Left lung (tissue), 10 donors: Measurements from ENCODE around the gene DHRSX. TPM values are rescaled to one million over a fixed set of nuclear protein-coding genes. Genes with fewer than 3 reads are reported as not detected.
"Not testable (repeated sequence)": the region's sequence is repeated elsewhere in the genome, so short reads cannot be mapped to it uniquely, and the experiment has no call there.

Experiments used
- ATAC-seq: fragments of 200-7000 bp; cut with Tn5 transposase; one replicate; pipeline ENCODE4 v1.9.1; 2020; ENCODE audit warnings: moderate library complexity
- DNase-seq, 4 donors: peaks; one replicate each; pipeline ENCODE4 v3.0.0-alpha.2; 2013 to 2020
- H3K27ac ChIP-seq, 2 donors: fragments of 200-600 bp; sonication (generic) in 1 of 2; one replicate each; pipeline versions ENCODE4 v1.5.0 to v1.8.0; 2020 to 2021
- H3K27me3 ChIP-seq, 2 donors: fragments of 200-600 bp; sonication (generic) in 1 of 2; one replicate each; pipeline versions ENCODE4 v1.5.0 to v1.8.0; 2020 to 2021
- H3K36me3 ChIP-seq, 2 donors: fragments of 200-600 bp; sonication (generic) in 1 of 2; one replicate each; pipeline versions ENCODE4 v1.5.0 to v1.8.0; 2020 to 2021
- H3K4me1 ChIP-seq, 2 donors: fragments of 200-600 bp; one replicate each; pipeline ENCODE4 v1.8.0; 2021
- H3K4me3 ChIP-seq, 2 donors: fragments of 200-600 bp; sonication (generic) in 1 of 2; one replicate each; pipeline versions ENCODE4 v1.5.0 to v1.8.0; 2020 to 2021; ENCODE audit warnings: mild to moderate bottlenecking in 1 of 2
- H3K9me3 ChIP-seq, 2 donors: fragments of 200-600 bp; sonication (generic) in 1 of 2; one replicate each; pipeline versions ENCODE4 v1.5.0 to v1.8.0; 2020 to 2021
- CTCF ChIP-seq, 2 donors: fragments of 200-600 bp; sonication (generic) in 1 of 2; IDR thresholded peaks; one replicate each; pipeline versions ENCODE4 v1.5.0 to v1.8.0; 2021; ENCODE audit warnings: antibody characterized with exemption in 2 of 2
- intact Hi-C, 2 donors: fragments of 100-400 bp; cut with DNase I; formaldehyde crosslinking; loops; one replicate each; pipeline versions ENCODE4 v1.11.2 to v1.14.2; 2022
- polyA plus RNA-seq, 6 donors: library from polyadenylated mRNA; unstranded; fragments of 120-200 nt; gene quantifications; one replicate each; pipeline ENCODE4 v1.2.1, GENCODE V29; 2013; ENCODE audit not compliant: insufficient read length in 6 of 6
- total RNA-seq, 2 donors: library from RNA; stranded (reverse); fragmentation: NEBNext Ultra II Directional; extraction: Animal tissue kit (Norgen Biotek cat#: 25700); gene quantifications; one replicate each; pipeline ENCODE4 v1.2.1, GENCODE V29; 2021
- donor health status: DM: no; HTN: yes; CAD: no.
- donor health status: DM: no; HTN: no; CAD: no.

Gene DHRSX
- total and polyA plus RNA-seq, 8 donors = 20.2 to 31.5 (median 26.8) TPM

GRCh38 chrX:2540426-2540947 lies 39.7 kb upstream of the DHRSX start:
- no peak overlapping the region for H3K27ac ChIP-seq
- H3K9me3 ChIP-seq = no peaks in the 10 kb centered on the region
- no peaks in the 10 kb centered on the region for H3K4me1 ChIP-seq
- no peak overlapping the region for H3K4me3 ChIP-seq
- TF ChIP-seq CTCF (IDR thresholded peaks at IDR 0.05) = no peak
- H3K36me3 ChIP-seq = no peaks in the 10 kb centered on the region
- H3K27me3 ChIP-seq = no peaks in the 10 kb centered on the region
- intact Hi-C loops = no loop called here
- ATAC-seq (no peak), DNase-seq (no peak)

- Histone ChIP-seq H3K4me3 (no peak overlapping the region), H3K27me3 (no peaks in the 10 kb centered on the region), H3K4me1 (no peaks in the 10 kb centered on the region), H3K36me3 (no peaks in the 10 kb centered on the region), H3K27ac (no peak overlapping the region), H3K9me3 (no peaks in the 10 kb centered on the region)
- TF ChIP-seq CTCF (IDR thresholded peaks at IDR 0.05) = no peak
- intact Hi-C loops = no loop called here
- ATAC-seq (no peak), DNase-seq (no peak)
Measured at GRCh38 chrX:2539586-2539985, 38.8 kb upstream of the DHRSX start.

GRCh38 chrX:2538031-2538757 lies 37.4 kb upstream of the DHRSX start:
- H3K9me3 ChIP-seq = no peaks in the 10 kb centered on the region
- no peaks in the 10 kb centered on the region for H3K27me3 ChIP-seq
- no peak overlapping the region for H3K4me3 ChIP-seq
- ATAC-seq (no peak), DNase-seq (no peak)
- intact Hi-C loops = no loop called here
- no peaks in the 10 kb centered on the region for H3K36me3 ChIP-seq
- TF ChIP-seq CTCF (IDR thresholded peaks at IDR 0.05) = no peak
- no peaks in the 10 kb centered on the region for H3K4me1 ChIP-seq
- no peak overlapping the region for H3K27ac ChIP-seq

GRCh38 chrX:2536974-2537373 lies 36.2 kb upstream of the DHRSX start:
- Histone ChIP-seq H3K9me3 (no peaks in the 10 kb centered on the region), H3K4me3 (no peak overlapping the region), H3K4me1 (no peaks in the 10 kb centered on the region), H3K27me3 (no peaks in the 10 kb centered on the region), H3K27ac (no peak overlapping the region), H3K36me3 (no peaks in the 10 kb centered on the region)
- TF ChIP-seq CTCF (IDR thresholded peaks at IDR 0.05) = no peak
- ATAC-seq (no peak), DNase-seq (no peak)
- intact Hi-C loops = no loop called here

- no peak for ATAC-seq
- no peaks in the 10 kb centered on the region for H3K9me3 ChIP-seq
- H3K27me3 ChIP-seq = no peaks in the 10 kb centered on the region
- intact Hi-C loops = no loop called here
- TF ChIP-seq CTCF (IDR thresholded peaks at IDR 0.05) = no peak
- H3K4me3 ChIP-seq = no peak overlapping the region
- H3K4me1 ChIP-seq = no peaks in the 10 kb centered on the region
- DNase-seq = no peak
- H3K27ac ChIP-seq = no peak overlapping the region
- no peaks in the 10 kb centered on the region for H3K36me3 ChIP-seq
Measured at GRCh38 chrX:2536141-2536540, 35.4 kb upstream of the DHRSX start.

- H3K4me1 ChIP-seq, H3K27ac ChIP-seq, ATAC-seq, H3K9me3 ChIP-seq, H3K4me3 ChIP-seq, intact Hi-C loops, H3K27me3 ChIP-seq, DNase-seq, H3K36me3 ChIP-seq: not testable (repeated sequence)
Measured at GRCh38 chrX:2534261-2535021, 33.7 kb upstream of the DHRSX start.
